ENCODE data around the gene EXOC6B. TPM values are rescaled to one million over a fixed set of nuclear protein-coding genes. Genes with fewer than 3 reads are reported as not detected.
A peak's percentile ranks its signal among the peaks of the same experiment; 100 is the strongest.

EXOC6B gene
- total RNA-seq, 1 experiment from 2014 or later, result 33.7 TPM

DNA sequence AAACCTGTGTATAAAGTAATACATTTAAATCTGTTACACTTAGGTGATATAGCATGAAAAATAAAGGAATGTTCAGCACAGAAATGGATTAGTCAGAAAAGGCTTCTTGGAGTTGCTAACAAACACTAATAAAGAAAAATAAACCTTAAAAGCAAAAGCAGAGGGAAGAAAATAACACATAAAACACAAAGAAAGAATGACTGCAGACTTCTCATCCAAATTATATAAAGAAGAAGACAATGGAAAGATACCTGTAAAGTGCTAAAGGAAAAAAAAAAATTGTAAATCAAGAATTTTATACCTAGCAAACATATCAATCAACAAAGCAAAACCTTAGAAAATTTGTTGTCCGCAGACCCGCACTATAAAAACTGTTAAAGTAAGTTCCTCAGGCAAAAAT lies 63.6 kb downstream of the EXOC6B start:
- Mint-ChIP-seq H3K36me3 (peaks cover 25% of the 10 kb centered on the region), H3K9me3 (peaks cover 23% of the 10 kb centered on the region), H3K27me3 (ENCODE audit: low read depth) (no peaks in the 10 kb centered on the region), H3K4me3 (no peak overlapping the region), H3K4me1 (no peaks in the 10 kb centered on the region), H3K27ac (no peak overlapping the region)
- ChIA-PET POLR2A (no interaction called here), CTCF (no interaction called here)
- DNase-seq (ENCODE audit: low spot score) (no peak), ATAC-seq (no peak)
- TF ChIP-seq, protein P1, sequence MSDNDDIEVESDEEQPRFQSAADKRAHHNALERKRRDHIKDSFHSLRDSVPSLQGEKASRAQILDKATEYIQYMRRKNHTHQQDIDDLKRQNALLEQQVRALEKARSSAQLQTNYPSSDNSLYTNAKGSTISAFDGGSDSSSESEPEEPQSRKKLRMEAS (CRISPR knock-in tag; IDR thresholded peaks at IDR 0.05), result no peak
- TF ChIP-seq MYBL2 (CRISPR knock-in tag; IDR thresholded peaks at IDR 0.05) (no peak), ZNF138 (CRISPR knock-in tag; conservative IDR thresholded peaks at IDR 0.05) (no peak), GABPB1 (CRISPR knock-in tag; IDR thresholded peaks at IDR 0.05) (no peak), ATF1 (CRISPR knock-in tag; IDR thresholded peaks at IDR 0.05) (no peak), ESRRA (CRISPR knock-in tag; IDR thresholded peaks at IDR 0.05; ENCODE audit: borderline replicate concordance) (no peak), ZNF317 (CRISPR knock-in tag; IDR thresholded peaks at IDR 0.05; ENCODE audit: borderline replicate concordance, low read depth) (peak; percentile 70; the same call in 1 of the 2 replicates)
- TF ChIP-seq, protein P2, sequence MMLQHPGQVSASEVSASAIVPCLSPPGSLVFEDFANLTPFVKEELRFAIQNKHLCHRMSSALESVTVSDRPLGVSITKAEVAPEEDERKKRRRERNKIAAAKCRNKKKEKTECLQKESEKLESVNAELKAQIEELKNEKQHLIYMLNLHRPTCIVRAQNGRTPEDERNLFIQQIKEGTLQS (CRISPR knock-in tag; conservative IDR thresholded peaks at IDR 0.05), result no peak

DNA sequence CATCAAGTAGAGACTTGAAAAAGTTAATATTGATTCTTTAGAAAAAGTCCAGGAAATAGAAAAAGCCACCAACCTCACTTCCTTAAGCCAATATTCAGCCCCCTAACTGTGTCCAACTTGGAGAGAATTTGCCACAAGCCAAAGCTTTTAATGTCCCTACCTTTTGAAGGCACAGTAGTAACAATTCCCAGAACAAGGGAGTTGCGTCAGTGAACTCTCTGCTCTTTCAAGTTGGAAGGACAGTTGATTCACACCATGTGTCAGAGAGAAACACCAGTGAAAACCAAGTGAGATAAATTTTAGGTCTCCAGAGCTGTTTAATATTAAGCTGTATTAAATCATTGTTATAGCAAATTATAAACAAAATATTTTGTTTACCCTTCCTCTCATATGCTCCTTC lies 66.1 kb downstream of the EXOC6B start:
- DNase-seq (ENCODE audit: low spot score), result no peak
- ChIA-PET CTCF (no interaction called here), POLR2A (no interaction called here)
- Mint-ChIP-seq H3K4me3 (no peak overlapping the region), H3K27me3 (ENCODE audit: low read depth) (no peaks in the 10 kb centered on the region), H3K9me3 (peaks cover 21% of the 10 kb centered on the region), H3K36me3 (peaks cover 23% of the 10 kb centered on the region), H3K27ac (no peak overlapping the region), H3K4me1 (peaks cover 13% of the 10 kb centered on the region)
- TF ChIP-seq, protein P3, sequence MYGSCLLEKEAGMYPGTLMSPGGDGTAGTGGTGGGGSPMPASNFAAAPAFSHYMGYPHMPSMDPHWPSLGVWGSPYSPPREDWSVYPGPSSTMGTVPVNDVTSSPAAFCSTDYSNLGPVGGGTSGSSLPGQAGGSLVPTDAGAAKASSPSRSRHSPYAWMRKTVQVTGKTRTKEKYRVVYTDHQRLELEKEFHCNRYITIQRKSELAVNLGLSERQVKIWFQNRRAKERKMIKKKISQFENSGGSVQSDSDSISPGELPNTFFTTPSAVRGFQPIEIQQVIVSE (CRISPR knock-in tag; IDR thresholded peaks at IDR 0.05; ENCODE audit: borderline replicate concordance), result no peak
- TF ChIP-seq ZNF423 (CRISPR knock-in tag; IDR thresholded peaks at IDR 0.05) (no peak), ZNF219 (CRISPR knock-in tag; IDR thresholded peaks at IDR 0.05; ENCODE audit: borderline replicate concordance) (no peak), TEAD1 (CRISPR knock-in tag; IDR thresholded peaks at IDR 0.05) (no peak), ZNF416 (CRISPR knock-in tag; IDR thresholded peaks at IDR 0.05) (no peak), TP53 (CRISPR knock-in tag; IDR thresholded peaks at IDR 0.05) (no peak)
- ATAC-seq, result no peak

DNA sequence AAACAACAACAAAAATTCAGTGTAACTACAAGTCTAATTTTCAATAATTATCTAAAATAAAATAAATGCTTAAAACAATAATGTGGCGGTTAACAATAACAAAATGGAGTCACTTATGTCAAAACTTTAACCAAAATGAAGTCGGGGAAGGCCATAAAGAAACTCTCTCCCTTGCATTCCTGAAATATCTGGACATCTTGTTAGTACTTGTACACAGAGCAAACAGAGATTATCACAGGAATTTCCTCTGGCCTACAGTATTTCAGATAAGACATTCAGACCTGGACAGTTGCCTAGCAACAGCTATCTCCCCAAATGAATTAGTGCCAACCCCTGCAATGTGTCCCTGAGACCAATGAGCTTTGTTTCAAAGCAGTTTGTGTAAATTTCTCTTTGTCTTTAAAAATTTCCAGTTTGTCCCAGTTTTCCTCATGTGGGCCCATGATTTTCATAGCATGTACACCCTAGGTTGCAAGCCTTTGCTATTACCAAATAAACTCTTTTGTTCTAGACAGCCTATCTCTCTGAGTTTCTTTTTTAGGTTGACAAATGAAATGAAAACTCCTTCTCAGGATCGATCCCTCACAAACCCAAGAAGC lies 68.6 kb downstream of the EXOC6B start:
- Mint-ChIP-seq H3K4me3 (no peak overlapping the region), H3K36me3 (peaks cover 10% of the 10 kb centered on the region), H3K27ac (no peak overlapping the region), H3K9me3 (peaks cover 6% of the 10 kb centered on the region), H3K4me1 (peaks cover 13% of the 10 kb centered on the region), H3K27me3 (ENCODE audit: low read depth) (no peaks in the 10 kb centered on the region)
- ChIA-PET CTCF (no interaction called here), POLR2A (no interaction called here)
- DNase-seq (ENCODE audit: low spot score) (no peak), ATAC-seq (no peak)
- TF ChIP-seq ESRRA (CRISPR knock-in tag; IDR thresholded peaks at IDR 0.05; ENCODE audit: borderline replicate concordance) (no peak), OVOL2 (CRISPR knock-in tag; IDR thresholded peaks at IDR 0.05; ENCODE audit: borderline replicate concordance) (no peak), TEAD1 (CRISPR knock-in tag; IDR thresholded peaks at IDR 0.05) (no peak)
- TF ChIP-seq, protein P4, sequence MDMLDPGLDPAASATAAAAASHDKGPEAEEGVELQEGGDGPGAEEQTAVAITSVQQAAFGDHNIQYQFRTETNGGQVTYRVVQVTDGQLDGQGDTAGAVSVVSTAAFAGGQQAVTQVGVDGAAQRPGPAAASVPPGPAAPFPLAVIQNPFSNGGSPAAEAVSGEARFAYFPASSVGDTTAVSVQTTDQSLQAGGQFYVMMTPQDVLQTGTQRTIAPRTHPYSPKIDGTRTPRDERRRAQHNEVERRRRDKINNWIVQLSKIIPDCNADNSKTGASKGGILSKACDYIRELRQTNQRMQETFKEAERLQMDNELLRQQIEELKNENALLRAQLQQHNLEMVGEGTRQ (CRISPR knock-in tag; IDR thresholded peaks at IDR 0.05), result no peak
- TF ChIP-seq, protein P3 (CRISPR knock-in tag; IDR thresholded peaks at IDR 0.05; ENCODE audit: borderline replicate concordance), result peak; percentile 70; the same call in 1 of the 2 replicates
